Caki2 (cell line): ENCODE results near the gene PMM2. TPM values are rescaled to one million over a fixed set of nuclear protein-coding genes. Genes with fewer than 3 reads are reported as not detected.

Experiments used
- DNase-seq: peaks from one replicate; pipeline ENCODE4 v3.0.0-alpha.2; 2015; ENCODE audit warnings: low read depth
- in situ Hi-C: cut with HindIII; loops from 2 replicates; pipeline ENCODE4 v1.10.0; 2016; ENCODE audit warnings: low sequenced_read_pairs, low pct_unique_long_range_greater_than_20kb, mixed read lengths
- total RNA-seq: library from RNA; depleted of rRNA; stranded (reverse); fragments of >200 nt; shearing (Covaris generic); gene quantifications from 2 replicates; pipeline ENCODE4 v1.2.3, GENCODE V29; 2014; ENCODE audit warnings: low replicate concordance

The PMM2 gene
- total RNA-seq, 1 experiment from 2014 or later, result 85.8 TPM

DNA sequence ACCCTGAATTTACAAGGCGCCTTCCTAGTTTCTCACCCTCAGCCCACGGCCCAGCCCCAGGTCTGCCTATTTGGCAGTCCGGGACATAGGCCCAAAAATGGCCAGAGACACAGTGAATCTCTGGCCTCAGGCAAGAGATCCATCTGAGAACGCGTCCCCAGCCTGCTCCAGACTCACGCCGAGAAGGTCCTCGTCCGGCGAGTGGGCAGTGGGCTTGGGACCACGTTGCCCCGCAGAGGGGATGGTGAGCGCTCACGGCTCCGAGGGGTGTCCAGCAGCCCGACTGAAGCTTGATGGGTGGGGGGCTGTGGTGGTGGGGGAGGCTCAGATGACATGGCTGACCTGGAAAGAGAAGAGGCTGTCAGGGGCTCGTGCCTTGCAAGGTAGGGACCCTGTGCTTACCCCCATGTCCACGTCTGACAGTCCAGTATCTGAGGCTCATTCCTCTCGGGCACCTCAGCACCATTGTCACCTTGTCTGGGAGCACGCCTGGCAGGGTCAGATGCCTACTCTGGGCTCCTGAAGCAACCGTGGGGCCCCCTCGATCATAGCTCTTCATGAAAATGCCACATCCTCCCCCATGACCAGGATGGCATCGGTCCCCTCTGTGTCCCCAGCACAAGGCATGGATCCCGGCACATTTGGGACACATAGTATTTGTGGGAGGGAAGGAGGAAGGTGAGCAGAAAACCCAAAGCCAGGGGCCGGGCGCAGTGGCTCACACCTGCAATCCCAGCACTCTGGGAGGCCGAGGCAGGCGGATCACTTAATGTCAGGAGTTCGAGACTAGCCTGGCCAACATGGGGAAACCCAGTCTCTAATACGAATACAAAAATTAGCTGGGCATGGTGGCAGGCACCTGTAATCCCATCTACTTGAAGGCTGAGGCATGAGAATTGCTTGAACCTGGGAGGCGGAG is 61.6 kb downstream of the PMM2 start:
- in situ Hi-C loops, result loop anchor here (10.0 kb wide), 1 partner anchor 54 kb away; no protein-coding TSS in a partner anchor
- DNase-seq, result no peak

DNA sequence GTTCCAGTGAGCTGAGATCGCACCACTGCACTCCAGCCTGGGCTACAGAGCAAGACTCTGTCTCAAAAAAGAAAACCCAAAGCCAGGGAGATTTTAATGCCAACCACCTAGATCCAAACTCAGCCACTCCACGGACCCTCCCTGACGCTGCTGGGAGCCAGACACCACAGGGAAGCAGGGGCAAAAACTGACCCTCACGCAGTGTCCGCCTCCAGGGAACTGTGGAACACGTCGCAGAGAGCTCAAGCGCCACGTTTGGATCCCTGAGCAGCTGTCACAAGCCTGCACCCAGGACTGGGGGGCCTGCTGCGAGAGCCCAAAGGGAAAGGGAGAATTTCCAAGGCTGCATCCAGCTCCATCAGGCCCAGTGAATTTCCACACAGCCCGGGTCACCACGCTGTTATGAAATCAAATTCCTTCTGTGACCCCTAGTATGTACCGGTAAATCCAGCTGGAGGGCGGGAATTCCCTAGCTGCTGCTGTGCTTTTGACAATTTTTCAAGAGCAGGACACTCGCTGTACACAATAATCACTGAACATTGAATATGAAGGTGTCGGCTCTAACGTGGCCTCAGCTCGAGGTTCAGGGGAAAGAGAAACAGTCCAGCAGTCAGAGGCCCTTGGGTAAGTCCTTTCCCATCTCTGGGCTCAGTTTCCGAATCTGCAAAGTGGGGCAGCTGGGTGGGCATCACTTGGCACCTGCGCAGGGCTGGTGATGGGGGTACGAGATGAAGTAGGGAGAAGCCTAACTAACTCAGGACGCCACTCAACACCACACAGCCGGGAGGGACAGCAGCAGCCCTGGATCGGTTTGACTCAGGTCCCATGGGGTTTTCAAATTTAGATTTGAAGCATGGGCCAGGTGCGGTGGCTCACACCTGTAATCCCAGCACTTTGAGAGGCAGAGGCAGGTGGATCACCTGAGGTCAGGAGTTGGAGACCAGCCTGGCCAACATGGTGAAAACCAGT is 62.6 kb downstream of the PMM2 start:
- in situ Hi-C loops, result loop anchor here (10.0 kb wide), 1 partner anchor 55 kb away; no protein-coding TSS in a partner anchor
- DNase-seq, result no peak

DNA sequence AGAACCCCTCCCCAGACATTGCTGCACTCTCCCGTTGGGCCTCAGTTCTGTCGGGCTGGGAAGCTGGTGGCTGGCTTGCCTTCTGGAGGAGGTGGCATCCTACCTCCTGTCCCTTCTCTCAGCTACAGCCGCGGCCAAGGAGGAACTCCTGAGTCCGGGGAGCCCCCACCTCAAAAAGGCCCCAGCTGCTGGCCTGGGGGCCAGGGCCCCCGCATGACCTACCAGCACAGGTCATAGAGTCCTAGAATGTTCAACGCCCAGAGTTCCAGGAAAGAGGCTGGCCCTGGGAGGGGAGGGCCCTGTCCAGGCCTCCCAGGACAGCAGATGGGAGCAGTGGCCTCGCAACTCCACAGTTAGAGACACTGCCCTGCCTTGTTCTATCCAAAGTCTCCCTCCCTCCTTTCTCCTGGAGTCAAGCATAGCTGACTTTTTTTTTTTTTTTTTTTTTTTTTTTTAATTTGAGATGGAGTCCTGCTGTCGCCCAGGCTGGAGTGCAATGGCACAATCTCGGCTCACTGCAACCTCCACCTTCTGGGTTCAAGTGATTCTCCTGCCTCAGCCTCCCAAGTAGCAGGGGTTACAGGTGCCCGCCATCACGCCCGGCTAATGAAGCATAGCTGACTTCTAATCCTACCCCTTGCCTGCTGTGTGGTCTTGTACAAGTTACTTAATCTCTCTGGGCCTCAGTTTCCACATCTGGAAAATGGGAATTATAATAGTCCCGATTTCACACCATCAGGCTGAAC is 64.1 kb downstream of the PMM2 start:
- in situ Hi-C loops, result no loop called here
- no peak for DNase-seq

DNA sequence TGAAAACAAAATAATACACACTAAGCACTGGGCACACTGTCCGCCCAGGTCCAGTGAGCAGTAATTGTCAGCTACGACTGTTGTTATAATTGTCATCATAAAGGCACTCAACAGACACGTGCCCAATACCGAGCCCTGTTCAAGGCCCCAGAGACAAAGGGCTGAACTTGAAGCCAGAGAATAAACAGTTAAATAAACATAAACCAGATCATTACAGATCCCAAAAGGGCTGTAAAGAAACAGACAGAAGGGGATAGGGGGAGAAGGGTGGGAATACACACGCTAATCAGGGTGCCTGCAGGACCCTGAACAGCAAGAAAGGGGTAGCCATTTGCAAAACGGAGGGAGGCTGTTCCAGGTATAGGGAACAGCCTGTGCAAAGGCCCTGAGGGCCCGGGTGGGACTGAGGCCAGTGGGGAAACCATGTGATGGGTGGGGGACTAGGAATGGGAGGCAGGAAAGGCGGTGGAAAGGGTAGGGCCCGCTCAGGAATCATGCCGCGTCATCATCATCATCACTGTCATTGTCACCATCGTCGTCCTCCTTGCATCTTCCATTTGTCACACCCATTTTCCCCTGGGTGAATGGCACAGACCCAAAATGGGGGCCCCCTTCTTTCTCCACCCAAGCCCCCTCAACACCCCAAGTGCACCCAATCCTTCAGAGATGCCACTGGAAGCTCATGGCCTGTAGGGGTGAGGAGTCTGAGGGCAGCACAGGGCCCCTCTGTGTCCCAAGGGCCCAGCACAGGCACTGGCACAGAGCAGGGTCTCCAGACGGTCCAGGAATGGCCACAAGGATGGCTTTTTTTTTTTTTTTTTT is 64.9 kb downstream of the PMM2 start:
- in situ Hi-C loops, result no loop called here

DNA sequence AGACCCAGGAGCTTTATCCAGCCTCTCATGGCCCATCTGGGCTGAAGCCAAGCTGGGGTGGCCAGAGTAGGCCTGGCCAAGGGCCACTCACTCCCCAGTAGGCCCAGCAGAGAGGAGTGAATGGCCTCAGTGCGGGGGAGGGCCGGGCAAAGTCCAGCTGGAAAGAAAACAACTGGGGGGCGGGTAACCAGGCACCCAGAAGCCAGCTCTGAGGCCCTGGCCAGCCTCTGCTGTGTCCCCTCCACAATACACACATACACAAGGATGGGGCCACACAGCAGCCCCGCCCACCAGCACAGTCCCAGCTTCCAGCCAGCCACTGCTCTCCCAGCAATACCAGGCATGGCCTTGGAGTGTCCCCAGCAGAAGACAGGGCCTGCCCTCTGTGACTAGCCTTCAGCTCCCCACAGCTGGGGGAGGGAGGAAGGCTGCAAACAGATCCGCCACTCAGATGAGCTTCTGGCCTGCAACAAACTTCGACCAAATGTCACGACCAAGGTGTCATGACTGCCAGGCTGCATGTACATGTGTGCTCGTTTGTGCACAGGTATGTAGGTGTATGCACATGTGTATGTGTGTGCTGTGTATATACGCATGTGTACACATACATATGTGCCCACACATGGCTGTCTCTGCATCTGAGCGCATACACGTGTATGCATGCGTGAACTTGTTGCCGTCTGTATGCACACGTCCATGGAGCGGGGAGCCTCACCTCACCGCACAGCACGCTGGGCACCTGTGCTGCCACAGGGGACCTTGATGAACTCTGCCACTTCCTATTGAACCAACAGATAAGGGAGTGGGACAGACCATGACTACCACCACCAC is 66.2 kb downstream of the PMM2 start:
- in situ Hi-C loops, result no loop called here
- peak; percentile 95 for DNase-seq

More for the DNA sequence above, 64.9 kb downstream of the PMM2 start:
- no peak for DNase-seq

DNA sequence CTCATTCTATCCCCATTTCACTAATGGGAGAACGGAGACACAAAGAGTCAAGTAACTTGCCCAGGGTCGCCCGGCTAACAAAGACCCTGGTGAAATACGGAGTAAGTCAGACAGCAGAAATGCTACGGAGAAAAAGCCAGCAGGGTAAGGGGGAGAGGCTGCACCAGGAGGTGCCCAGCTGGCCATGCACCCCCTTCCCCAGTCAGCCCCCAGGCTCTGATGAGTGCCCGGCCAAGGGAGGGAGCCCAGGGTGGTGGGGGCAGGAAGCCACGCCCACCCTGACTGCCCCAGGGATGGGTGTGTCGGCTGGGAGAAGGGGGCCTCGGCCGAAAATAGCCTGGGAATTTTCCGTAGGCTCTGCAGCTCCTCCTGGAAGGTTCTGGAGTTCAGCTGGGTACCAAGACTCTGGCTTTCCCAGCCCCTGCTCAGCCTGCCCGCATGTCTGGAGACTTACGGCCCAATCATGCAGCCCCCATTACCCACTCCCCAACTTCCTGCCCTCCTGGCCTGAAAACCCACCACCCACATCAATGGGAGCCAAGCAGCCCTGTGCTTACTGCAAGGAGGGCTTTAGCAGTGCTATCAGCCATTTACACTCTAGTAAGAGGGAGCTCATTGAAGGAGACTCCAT is 67.0 kb downstream of the PMM2 start:
- no peak for DNase-seq

DNA sequence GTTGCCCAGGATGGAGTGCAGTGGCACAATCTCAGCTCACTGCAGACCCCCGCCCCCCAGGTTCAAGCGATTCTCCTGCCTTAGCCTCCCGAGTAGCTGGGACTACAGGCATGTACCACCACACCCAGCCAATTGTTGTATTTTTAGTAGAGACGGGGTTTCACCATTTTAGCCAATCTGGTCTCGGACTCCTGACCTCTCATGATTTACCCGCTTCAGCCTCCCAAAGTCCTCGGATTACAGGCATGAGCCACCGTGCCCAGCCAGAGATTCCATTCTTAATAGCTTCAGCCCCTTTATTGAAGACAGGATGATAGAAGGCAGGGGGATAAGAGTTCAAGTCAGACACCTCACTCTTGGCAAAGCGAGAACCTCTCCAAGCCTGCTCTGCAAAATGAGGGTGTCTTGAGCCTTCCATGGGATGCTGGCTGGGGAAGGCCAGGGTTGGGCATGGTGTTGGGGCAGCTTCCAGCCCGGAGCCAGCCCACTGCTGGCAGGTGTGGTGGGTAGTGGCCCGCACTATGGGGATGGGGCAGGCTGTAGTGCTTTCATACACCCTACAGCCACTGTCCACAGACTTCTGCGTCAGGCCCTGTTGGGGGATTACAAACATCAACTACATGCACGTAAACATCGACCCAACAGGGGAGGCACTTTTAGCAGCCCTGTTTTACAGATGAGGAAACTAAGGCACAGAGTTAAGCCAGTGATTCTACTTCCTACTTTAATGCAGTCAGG is 67.7 kb downstream of the PMM2 start:
- no peak for DNase-seq
- in situ Hi-C loops, result no loop called here

More for the DNA sequence above, 67.0 kb downstream of the PMM2 start:
- in situ Hi-C loops, result no loop called here

DNA sequence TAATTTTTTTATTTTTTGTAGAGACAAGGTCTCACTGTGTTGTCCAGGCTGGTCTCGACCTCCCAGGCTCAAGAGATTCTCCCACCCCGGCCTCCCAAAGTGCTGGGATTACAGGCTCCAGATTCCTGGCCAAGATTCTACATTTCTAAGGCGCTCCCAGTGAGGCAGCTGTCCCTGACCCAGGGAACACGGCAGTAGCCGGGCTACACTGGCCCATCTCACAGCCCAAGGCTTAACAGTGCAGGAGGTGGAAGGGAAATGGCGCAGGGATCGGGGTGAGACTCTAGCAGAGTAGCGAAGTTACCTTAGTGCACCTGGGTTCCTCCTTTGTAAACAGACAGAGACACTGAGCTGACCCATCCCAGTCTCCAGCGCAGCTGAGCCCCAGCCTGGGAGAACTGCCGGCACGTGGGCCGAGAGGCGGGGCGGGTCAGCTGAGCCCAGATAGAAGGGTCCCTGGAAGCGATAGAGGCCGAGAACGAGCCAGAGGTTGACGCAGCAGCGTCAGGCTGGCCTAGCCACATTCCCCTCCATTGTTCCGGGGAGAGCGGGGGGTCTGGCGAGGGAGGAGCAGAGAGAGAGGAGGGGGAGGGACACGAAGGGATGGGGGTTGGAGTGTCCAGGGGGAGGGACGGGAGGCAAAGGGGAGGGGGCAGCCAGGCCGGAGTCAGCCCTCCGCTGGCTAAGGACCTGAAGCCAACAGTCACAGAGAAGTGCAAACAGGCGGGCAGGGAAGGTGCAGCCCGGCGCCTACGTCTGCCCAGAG is 68.7 kb downstream of the PMM2 start:
- in situ Hi-C loops, result no loop called here
- DNase-seq, result no peak

DNA sequence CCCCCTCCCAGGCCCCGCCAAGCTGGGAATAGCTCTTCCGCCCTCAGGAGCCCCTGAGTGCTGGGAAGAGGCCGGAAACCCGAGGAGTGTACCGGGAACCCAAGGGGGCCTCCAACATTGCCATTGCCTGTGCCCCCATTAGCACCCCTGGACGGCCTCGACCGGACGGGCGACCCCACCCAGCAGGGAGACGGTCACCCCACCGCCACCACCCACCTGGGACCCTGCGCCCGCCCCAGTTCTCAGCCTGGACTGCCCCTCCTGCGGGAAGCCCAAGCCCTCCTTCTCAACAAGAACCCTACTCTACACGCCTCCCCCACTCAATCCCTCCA is 69.2 kb downstream of the PMM2 start:
- in situ Hi-C loops, result no loop called here
- DNase-seq, result no peak

DNA sequence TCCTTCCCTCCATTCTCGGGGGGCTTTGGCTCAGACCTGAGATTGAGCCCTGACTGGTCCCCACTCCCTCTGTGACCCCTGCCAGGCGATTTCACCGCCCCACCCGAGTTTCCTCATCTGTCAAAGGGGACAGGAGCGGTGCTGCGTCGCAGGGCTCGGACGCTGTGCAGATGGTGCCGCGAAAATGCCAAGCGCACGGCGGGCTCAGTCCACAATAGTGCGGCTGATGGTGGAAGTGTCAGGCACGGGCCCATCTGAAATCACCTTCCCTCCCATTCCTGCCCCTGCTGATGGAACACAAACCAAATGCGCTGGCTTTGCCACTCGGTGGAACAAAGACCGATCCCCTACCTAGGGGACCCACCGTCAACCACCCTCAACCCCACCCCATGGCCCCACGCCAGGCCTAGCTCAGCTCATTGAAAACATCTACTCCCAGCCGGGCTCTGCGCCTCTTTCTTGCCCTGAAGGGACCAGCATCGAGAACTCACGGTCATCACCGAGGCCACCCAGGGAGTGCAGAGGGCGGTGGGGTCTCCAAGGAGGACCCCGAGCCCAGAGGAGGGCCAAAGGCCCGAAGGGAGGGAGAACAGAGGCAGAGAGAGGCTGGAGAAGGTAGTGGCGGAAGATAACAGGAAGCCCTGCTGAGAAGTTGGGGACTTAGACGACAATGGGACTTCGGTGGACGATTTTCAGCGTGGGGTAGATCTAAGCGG is 69.7 kb downstream of the PMM2 start:
- in situ Hi-C loops, result no loop called here
- no peak for DNase-seq

DNA sequence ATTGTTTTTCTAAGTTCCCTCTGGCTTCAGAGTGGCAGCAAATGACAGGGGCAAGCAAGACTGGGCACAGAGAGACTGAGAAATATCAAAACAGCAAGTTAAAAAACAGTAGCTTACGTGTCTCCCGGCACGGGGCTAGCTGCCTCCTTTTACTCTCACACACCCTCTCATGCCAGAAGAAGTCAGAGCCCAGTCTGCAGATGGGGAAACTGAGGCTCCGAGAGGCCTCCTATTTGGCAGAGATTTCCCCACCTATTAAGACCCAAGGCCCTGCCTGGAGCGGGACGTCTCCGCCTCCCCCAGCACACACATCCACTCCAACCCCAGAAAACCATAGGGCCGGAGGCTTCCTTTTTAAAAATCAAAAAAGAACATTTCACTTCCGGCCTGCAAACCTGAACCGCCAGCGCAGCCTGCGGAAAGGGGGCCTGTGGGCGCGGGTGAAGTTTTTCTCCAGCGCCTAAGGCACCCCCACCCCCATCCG is 70.3 kb downstream of the PMM2 start:
- DNase-seq, result no peak
- in situ Hi-C loops, result no loop called here

DNA sequence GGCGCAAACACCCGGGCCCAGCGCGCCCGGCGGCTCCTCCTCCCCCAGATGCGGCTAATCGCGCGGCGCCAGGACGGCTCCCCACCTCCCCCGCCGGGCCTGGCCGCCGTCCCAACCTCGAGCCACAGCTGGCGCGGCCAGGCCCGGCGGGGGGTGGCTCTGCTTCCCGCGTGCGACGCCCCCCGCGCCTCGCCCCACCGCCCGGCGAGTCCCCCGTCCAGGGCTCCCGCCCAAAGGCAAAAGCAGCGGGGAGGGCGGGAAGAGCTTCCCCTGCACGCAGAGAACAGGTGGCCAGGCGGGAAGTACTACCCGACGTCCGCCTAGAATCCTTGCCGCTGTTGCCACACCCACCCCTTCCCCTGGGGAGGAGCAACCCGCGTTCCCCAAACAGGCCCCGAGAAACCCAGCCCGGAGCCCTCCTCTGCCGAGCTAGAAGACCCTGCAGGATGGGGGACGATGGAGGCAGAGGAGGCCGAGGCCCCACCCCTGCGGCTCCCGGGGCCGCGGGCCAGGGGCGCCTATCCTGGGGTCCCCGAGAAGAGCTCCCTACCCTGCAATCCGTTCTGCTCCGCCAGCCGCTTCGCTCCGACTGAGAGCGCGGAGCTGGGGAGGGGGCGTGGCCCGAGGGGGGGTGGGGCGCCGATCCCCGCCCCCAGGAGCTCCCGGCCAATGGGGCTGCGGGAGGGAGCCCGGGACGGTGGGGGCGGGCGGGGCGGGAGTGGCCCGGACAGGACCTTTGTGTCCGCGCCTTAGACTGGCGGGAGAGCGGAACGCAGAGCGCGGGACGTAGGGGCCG is 71.0 kb downstream of the PMM2 start, which contains the start of gene CARHSP1:
TSS of gene CARHSP1 (minus strand) at position 591 of the 796 bp plus-strand sequence. CDS start 9,678 bp downstream, outside the sequence.
- in situ Hi-C loops, result no loop called here
- DNase-seq, result peak; percentile 93

DNA sequence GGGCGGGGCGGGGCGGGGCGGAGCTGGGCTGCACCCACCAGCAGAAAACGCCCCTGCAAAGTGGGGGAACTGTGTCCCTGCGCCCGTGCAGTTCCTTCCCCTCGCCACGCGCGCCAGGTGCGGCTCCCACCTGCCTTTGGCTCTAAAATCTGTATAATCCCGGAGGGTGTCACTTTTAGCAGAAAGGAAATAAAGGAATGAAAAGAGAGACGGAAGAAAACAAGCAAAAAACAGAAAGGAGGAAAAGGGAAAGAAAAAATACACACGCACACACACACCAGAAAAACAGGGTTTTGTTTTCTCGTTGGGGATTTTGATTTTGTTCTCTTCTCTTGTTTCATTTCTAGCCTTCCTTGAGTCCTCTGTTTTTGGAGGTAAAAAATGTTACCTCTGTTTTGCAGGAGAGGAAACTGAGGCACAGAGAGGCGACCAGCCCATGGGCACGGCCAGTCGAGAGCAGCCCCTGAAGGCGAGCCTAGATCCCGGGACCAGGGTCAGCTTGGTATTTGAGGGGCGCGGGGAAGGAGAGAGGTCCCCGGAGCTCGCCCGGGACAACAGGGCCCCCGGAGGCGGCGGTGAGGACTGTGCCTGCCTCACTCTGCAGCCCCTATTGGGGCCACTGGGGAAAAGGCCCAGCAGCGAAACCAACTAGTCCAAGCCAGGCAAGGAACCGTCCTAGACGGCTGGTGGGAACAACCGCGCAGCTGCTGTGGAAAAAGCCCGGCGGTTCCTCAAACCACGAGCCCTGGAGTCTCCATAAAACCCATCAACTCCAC is 71.8 kb downstream of the PMM2 start:
- in situ Hi-C loops, result no loop called here

More for the DNA sequence above, 71.8 kb downstream of the PMM2 start:
- DNase-seq, result no peak
